ENCODE data around the gene GLT8D2.

GRCh38 chr12:104094284-104094683, 44.3 kb upstream of the GLT8D2 start:
- TF ChIP-seq POLR2A (IDR thresholded peaks at IDR 0.05) (no peak), CTCF (IDR thresholded peaks at IDR 0.05) (no peak)

Data from testis (tissue), 2 donors.